SKM-1 (cell line): ENCODE measurements around the gene PDE4D.

Experiments used
- DNase-seq: peaks from one replicate; lab custom pipeline; 2025; ENCODE audit not compliant: unreplicated experiment; lab: John Stamatoyannopoulos, UW

PDE4D gene

DNA sequence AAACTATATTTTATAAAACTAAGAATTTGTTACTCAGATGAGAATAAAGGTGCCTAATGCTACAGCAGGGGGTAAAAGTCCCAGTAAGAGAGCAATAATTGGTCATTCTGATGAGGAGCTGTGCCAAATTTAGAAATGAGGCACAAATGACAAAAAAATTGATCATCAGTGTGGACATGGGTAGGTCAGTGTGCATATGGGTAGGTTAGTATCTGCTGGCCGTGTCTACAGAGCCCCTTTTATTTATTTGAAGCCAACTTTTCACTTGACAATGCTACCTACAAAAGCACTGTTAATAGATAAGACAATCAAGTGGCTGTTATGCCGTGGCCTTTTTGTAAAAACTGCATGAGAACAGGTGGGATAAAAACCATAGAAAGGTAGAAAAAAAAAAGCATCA, 856.1 kb downstream of the PDE4D start:
- no peak for DNase-seq

- DNase-seq = no peak
These were observed 856.5 kb downstream of the PDE4D start for GRCh38 chr5:59037041-59037440.

DNA sequence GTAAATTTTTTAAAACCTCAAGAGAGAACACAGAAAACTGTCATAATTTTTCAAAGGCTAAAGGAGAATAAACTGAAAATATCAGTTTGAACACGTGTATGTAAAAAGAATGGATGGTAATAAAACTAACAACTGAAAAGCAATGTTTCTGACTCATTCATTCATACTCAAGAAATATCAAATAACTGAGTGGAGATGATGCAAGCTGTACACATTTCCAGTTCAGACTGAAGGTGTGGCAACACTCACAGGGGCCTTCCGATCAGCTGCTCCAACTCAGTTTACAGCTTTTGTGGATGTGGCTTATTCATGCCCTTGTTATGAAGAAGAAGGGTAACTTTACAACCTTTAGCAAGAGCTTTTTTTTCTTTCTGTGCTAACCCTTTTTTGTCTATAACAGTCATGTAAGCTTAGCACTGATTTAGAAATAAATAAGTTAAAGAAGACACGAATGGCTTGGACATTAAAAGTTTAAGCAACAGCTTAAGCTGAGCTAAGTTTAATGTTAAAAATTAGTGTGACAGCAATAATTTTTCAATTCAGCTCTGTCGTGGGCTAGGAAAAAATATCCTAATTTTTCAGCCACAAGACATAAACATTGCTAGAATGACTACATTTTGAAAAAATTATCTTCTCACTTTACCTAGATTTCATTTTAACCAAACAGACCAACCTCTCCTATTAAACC, 857.1 kb downstream of the PDE4D start:
- peak; percentile 25 for DNase-seq

GRCh38 chr5:59035681-59036080, 857.8 kb downstream of the PDE4D start:
- no peak for DNase-seq

DNA sequence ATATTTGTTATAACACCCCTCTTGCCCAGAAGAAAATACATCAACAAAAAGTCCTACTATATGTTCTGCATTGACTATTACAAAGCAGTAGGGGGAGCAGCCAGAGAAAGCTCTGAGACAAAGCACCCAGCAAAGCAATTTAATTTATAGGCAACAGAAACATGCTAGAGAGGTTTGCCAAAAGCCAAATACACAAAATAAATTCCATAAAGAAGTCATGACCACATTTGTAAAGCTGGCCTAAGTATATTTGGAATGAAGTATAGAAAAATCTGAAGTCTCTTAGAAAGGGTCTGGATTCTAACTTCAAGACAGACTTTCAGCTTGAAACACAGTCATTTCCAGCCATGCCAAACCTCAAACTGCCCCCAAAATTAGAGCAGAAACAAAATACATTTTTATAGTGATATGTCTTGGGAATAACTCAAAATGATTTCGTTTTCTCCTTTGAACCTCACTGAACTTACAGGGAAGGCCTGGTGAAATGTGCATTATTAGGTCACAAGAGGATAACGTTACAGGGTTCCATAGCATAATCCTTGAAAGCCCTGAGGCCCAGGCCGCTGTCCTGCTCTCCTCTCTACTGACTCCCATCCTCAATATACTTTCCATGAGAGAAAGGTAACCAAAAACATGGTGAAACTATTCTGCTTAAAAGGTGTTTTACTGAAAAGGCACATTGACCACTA, 858.9 kb downstream of the PDE4D start:
- peak; percentile 56 for DNase-seq

DNA sequence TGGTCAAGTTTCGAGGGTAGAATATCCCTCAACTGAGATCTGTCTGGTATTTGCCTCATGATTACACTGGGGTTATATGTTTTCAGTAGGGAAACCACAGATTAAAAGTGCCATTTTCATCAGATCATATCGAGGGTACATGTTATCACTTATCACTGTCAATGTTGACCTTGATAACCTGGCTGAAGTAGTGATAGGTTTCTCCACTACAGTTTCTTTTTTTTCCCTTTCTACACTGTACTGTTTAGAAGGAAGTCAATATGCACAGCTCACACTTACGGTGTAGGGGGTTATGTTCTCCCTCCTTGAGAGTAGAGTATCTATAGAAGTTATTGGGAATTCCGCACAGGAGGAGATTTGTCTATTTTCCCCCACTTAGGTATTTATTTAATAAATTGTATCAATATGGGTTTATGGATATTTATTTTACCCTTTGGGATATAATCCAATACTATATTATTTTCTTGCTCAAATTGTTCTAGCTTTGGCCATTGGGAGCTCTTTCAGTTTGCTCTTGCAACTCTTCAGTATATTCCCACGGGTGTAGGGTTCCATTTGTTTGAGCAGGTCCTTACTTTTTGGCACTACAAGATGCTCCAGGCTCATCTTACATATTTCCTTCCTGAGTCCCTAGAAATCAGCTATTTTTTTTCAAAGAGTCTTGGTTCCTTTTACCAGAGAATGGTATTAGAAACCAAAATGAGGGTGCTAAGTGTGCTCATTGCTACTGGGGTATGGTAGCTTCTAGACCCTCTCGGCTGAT, 866.2 kb downstream of the PDE4D start:
- DNase-seq = no peak

DNA sequence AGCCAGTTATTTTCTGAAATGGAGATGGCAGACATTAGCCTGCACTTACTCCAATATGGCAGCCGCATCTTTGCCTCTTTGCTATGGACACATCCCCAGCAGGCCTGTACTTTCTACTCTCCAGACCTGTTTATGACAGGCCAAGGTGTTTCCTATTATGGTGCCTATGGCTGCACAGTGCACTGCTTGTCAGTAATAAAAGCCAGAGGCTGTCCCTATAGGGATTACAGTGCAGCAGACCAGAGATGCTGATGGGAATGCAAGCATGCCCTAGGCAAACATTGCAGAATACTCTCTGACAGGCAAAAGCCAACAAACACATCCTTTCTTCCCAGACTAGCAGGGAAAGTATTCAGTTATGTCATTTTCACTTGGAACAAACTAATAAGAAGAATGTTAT, 867.8 kb downstream of the PDE4D start:
- no peak for DNase-seq

- no peak for DNase-seq
These were observed 871.5 kb downstream of the PDE4D start for GRCh38 chr5:59021837-59022514.

- DNase-seq = no peak
These were observed 872.2 kb downstream of the PDE4D start for GRCh38 chr5:59021286-59021673.

GRCh38 chr5:59020611-59021285, 872.8 kb downstream of the PDE4D start:
- no peak for DNase-seq

GRCh38 chr5:59019078-59019477, 874.4 kb downstream of the PDE4D start:
- DNase-seq = no peak

- DNase-seq = no peak
These were observed 876.6 kb downstream of the PDE4D start for GRCh38 chr5:59016925-59017324.

- no peak for DNase-seq
These were observed 884.6 kb downstream of the PDE4D start for GRCh38 chr5:59008816-59009473.

- DNase-seq = no peak
These were observed 886.0 kb downstream of the PDE4D start for GRCh38 chr5:59007460-59008063.

DNA sequence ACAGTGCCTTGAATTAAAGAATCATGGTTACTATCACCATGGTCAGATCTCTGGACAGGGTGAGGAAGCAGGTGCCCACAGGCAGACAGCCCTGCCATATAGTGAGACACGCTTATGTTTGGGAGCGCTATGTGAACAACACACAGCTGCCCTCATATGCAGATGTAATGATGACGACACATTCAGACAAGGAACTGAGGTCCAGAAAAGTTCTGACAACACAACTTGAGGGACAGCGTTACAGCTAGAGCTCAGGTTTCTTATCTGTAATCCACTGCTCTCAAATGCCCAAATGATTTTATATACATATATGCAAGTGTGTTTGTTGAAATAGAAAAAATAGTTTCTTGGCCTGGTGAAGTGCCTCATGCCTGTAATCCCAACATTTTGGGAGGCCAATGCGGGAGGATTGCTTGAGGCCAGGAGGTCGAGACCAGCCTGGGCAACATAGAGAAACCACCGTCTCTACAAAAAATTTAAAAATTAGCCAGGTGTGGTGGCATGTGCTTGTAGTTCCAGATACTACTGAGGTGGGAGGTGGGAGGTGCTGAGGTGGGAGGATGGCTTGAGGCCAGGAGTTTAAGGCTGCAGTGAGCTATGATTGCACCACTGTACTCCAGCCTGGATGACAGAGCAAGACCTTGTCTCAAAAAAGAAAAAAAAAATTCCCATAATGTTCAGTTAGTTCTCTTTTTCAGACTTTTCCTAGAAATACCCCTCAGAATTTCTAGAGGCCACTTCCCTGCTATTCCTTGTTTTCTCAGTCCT, 887.4 kb downstream of the PDE4D start:
- no peak for DNase-seq

GRCh38 chr5:59003641-59004040, 889.9 kb downstream of the PDE4D start:
- no peak for DNase-seq

DNA sequence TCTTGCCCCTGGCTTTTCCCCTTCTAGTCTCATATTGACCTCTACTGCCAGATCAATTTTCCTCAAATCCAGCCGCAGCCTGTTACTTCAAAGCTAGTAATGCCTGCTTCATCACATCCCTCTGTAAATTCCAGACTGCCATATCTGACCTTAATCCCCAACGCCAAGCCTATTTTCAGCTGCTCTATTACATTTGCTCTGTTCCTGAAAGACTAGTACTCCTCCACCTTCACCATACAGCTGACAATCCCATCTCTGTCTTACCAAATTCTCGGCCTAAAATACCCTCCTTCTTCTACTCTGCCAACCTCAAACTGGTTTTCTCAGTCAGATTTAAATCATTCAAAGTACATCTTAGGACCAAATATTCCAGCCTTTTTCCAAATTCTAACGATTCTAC, 890.4 kb downstream of the PDE4D start:
- no peak for DNase-seq

- no peak for DNase-seq
These were observed 891.2 kb downstream of the PDE4D start for GRCh38 chr5:59002162-59002825.

GRCh38 chr5:59001716-59002115, 891.8 kb downstream of the PDE4D start:
- DNase-seq = no peak
